Suppressor macrophage treated with lipopolysaccharide for 4 hours (primary cell): ENCODE measurements around the gene PRRC2B.
A peak's percentile ranks its signal among the peaks of the same experiment; 100 is the strongest.

ENCODE experiments used
- DNase-seq: peaks from one replicate; pipeline ENCODE4 v3.0.0-alpha.2; 2020

Gene PRRC2B

GRCh38 chr9:131473891-131474290, 80.0 kb downstream of the PRRC2B start:
- no peak for DNase-seq

GRCh38 chr9:131474711-131475110, 80.8 kb downstream of the PRRC2B start:
- no peak for DNase-seq

- DNase-seq: no peak
These were observed 81.4 kb downstream of the PRRC2B start for GRCh38 chr9:131475111-131475955.

GRCh38 chr9:131475956-131476776, 82.3 kb downstream of the PRRC2B start:
- DNase-seq: peak; percentile 1

GRCh38 chr9:131476777-131477345, 83.0 kb downstream of the PRRC2B start:
- no peak for DNase-seq

- DNase-seq: no peak
These were observed 83.5 kb downstream of the PRRC2B start for GRCh38 chr9:131477367-131477766.

GRCh38 chr9:131477816-131478419, 84.0 kb downstream of the PRRC2B start:
- DNase-seq: no peak

- peak; percentile 40 for DNase-seq
These were observed 84.6 kb downstream of the PRRC2B start for GRCh38 chr9:131478421-131478868.

GRCh38 chr9:131478911-131479310, 85.0 kb downstream of the PRRC2B start:
- no peak for DNase-seq

- no peak for DNase-seq
These were observed 86.4 kb downstream of the PRRC2B start for GRCh38 chr9:131480258-131480657.

- no peak for DNase-seq
These were observed 87.8 kb downstream of the PRRC2B start for GRCh38 chr9:131481441-131482342.

GRCh38 chr9:131482343-131483006, 88.6 kb downstream of the PRRC2B start:
- DNase-seq: no peak

- DNase-seq: no peak
These were observed 89.6 kb downstream of the PRRC2B start for GRCh38 chr9:131483319-131484050.

GRCh38 chr9:131484051-131484445, 90.2 kb downstream of the PRRC2B start:
- no peak for DNase-seq

GRCh38 chr9:131484560-131485185, 90.8 kb downstream of the PRRC2B start:
- no peak for DNase-seq

GRCh38 chr9:131485206-131485605, 91.3 kb downstream of the PRRC2B start:
- no peak for DNase-seq

GRCh38 chr9:131485728-131486422, 92.0 kb downstream of the PRRC2B start:
- no peak for DNase-seq

GRCh38 chr9:131487001-131487400, 93.1 kb downstream of the PRRC2B start:
- no peak for DNase-seq

- DNase-seq: no peak
These were observed 93.7 kb downstream of the PRRC2B start for GRCh38 chr9:131487621-131488031.

- DNase-seq: no peak
These were observed 96.6 kb downstream of the PRRC2B start for GRCh38 chr9:131490514-131490913.
